NCI-H2196 treated with DMSO at 0.1 percent for 48 hours (cell line): ENCODE measurements around the gene CCNDBP1.
A peak's percentile ranks its signal among the peaks of the same experiment; 100 is the strongest.
"Not testable (repeated sequence)": the region's sequence is repeated elsewhere in the genome, so short reads cannot be mapped to it uniquely, and the experiment has no call there.

Experiments
- DNase-seq: peaks from one replicate; lab custom pipeline; 2025; ENCODE audit not compliant: unreplicated experiment; lab: John Stamatoyannopoulos, UW

CCNDBP1 gene

DNA sequence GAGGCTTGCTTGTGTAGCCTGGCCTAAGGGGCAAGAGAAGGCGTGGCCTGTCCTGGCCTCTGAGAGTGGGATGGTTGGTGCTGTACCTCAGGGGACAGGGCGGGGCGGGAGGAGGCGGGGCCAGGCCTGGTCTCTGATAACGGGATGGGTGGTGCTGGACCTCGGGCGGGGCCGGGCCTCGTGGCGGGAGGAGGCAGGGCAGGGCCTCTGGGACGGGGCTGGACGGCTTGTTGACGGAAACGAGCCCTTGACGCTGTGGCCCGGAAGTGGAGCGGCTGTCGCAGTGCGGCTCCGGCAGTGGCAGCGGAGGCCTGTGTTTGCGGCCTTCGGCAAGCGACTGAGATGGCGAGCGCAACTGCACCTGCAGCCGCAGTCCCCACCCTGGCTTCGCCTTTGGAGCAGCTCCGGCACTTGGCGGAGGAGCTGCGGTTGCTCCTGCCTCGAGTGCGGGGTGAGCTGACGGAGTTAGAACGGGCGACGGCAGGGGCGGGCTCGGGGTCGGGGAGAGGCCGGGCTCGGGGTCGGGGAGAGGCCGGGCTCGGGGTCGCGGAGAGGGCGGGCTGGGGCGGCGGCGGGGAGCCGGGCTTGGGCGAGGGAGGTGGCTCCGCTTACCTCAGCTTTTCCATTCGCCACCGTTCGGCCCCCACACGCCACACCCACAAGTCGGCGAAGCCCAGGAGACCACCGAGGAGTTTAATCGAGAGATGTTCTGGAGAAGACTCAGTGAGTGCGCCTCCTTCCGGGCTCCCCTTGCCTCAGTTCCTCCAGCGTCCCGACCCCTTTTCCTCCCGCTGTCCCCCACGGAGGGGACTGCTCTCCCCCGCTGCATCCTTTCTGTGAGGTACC, at the start of gene CCNDBP1:
Gene CCNDBP1, plus strand, starts transcription at position 247 of the 846 bp plus-strand sequence. Its CDS starts 96 bp downstream, at position 343.
- DNase-seq: peak; percentile 64

DNA sequence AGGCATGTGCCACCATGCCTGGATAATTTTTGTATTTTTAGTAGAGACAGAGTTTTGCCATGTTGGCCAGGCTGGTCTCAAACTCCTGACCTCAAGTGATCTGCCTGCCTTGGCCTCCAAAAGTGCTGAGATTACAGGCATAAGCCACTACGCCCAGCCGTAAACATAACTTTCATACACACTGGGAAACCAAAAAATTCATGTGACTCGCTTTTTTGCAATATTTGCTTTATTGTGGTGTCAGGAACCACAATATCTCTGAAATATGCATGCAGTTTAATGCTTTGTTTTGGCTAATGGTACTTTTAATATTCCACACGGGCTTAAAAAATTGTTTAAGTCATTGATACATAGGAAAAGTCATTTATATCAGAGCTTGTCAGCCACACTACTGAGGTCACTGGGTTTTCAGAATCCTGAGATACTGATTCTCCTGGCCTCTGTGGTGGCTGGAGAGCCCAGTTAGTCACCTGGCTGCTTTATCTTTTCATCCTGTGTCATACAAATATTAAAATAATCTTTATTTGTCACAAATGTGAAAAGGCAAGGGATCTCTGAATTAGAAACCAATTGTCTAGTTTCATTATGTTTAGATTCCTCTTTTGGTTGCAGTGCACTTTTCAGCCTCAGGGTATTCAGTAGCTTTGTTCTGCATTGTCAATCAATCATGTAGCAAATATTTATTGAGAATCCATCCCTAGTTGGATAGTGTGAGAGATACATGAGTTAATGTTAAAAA, 41.8 kb upstream of the CCNDBP1 start:
- no peak for DNase-seq

- DNase-seq: no peak
Observed at GRCh38 chr15:43144512-43144911, 40.7 kb upstream of the CCNDBP1 start.

GRCh38 chr15:43146184-43146583, 39.0 kb upstream of the CCNDBP1 start:
- no peak for DNase-seq

DNA sequence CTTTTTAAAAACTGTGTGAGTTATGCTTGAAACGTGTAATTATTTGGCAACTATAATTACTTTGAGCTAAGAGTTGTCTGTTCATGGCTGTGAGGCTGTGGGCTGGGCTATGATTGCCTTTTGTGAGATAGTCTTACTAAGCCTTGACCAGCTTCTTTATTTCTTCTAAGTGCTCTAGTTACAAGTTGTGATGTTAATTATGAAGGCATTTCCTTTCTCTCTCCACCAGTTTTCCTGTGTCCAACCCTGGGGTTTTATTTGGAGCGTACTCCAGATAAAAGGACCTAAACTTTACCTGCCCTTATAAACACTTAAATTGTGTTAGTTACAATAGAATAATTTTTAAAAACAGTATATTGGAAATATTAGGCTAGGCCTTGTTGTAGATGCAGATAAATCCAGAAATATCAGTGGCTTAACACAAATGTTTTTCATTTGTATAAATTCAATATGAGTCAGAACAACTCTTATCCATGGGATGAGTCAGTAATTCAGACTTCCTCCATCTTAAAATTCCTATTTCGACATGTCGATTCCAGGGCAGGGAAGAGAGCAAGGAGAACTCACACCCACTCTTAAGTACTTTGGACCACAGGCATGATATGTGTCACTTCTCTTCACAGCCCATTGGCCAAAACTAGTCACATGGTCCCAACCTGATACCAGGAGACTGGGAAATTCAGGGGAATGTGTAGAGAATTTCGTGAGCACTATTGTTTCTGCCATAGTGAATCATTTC, 34.8 kb upstream of the CCNDBP1 start:
- DNase-seq: no peak

DNA sequence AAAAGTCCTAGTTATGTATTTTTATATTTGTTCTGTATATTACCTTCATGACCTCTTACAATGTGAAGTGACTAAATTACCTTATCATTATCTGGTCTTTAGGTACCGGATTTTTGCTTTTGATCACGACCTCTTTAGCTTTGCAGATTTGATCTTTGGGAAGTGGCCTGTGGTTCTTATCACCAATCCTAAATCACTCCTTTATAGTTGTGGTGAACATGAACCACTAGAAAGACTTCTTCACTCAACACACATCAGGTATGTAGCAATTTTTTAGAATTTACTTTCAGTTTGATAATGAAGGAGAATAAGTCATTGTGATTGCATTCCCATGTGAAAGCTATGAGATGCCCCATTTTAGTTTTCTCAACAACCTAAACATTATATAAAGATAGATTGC, 33.5 kb upstream of the CCNDBP1 start:
- DNase-seq: no peak

GRCh38 chr15:43153269-43153668, 31.9 kb upstream of the CCNDBP1 start:
- DNase-seq: no peak

DNA sequence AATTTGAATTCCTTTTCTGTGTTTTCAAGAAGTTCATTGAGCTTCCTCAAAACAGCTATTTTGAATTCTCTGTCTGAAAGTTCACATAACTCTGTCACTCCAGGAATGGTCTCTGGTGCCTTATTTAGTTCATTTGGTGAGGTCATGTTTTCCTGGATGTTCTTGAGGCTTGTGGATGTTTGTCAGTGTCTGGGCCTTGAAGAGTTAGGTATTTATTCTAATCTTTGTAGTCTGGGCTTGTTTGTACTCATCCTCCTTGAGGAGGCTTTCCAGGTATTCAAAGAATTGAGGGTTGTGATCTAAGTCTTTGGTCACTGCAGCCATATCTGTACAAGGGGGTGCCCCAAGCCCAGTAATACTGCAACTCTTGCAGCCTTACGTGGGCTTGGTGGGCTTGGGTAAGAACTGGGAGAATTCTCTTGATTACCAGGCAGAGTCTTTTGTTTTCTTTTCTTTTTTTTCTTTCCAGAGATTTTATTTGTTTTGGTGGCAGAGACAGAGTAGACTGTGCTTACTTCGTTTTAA, 19.3 kb upstream of the CCNDBP1 start:
- DNase-seq: no peak

DNA sequence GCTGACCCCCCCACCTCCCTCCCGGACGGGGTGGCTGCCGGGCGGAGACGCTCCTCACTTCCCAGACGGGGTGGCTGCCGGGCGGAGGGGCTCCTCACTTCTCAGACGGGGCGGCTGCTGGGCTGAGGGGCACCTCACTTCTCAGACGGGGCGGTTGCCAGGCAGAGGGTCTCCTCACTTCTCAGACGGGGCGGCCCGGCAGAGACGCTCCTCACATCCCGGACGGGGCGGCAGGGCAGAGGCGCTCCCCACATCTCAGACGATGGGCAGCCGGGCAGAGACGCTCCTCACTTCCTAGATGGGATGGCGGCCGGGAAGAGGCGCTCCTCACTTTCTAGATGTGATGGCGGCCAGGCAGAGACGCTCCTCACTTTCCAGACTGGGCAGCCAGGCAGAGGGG, 17.9 kb upstream of the CCNDBP1 start:
- DNase-seq: not testable (repeated sequence)

DNA sequence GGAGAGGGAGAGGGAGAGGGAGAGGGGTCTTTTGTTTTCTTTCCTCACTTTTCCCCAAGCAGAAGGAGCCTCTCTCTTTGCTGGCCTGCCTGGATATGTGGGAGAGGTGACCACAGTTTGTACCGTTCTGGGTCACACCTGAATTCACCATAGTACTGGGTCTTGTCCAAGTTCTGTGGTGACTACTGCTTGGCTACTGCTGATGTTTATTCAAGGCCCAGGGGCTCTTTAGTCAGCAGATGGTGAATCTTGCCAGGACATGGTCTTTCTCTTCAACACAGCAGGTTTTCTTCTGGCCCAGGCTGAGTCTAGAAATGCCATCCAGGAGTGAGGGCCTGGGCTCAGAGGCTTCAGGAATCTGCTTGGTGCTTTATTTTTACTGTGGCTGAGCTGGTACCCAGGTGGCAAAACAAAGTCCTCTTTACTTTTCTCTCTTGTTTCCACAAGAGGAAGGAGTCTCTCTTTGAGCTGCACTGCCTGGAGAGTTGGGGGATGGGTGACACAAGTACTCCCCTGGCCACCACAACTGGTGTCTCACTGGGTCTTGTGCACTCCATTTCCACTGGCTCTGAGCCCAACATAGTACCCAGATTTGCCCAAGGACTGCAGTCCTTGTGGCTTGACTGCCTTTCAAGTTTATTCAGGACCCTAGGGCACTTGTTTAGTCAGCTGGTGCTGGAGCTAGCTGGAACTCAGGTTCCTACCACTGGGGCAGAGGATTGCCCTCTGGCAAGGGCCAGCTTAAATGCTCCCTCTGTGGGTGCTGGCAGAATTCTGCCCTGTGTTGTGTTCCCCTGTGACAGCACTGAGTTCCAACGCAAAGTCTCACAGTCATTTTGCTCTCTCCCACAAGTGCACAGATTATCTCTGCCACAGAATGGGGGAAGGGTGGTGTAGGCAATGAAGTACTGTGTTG, 16.8 kb upstream of the CCNDBP1 start:
- DNase-seq: peak; percentile 55

GRCh38 chr15:43169888-43170287, 15.3 kb upstream of the CCNDBP1 start:
- DNase-seq: no peak

- not testable (repeated sequence) for DNase-seq
Observed at GRCh38 chr15:43175656-43176309, 9.4 kb upstream of the CCNDBP1 start.

- not testable (repeated sequence) for DNase-seq
Observed at GRCh38 chr15:43177147-43177546, 8.1 kb upstream of the CCNDBP1 start.

GRCh38 chr15:43183270-43183669, 1.9 kb upstream of the CCNDBP1 start:
- DNase-seq: no peak

GRCh38 chr15:43184407-43185124, 637 bp upstream of the CCNDBP1 start:
- DNase-seq: no peak

- no peak for DNase-seq
Observed at GRCh38 chr15:43186003-43186353, 775 bp downstream of the CCNDBP1 start.

DNA sequence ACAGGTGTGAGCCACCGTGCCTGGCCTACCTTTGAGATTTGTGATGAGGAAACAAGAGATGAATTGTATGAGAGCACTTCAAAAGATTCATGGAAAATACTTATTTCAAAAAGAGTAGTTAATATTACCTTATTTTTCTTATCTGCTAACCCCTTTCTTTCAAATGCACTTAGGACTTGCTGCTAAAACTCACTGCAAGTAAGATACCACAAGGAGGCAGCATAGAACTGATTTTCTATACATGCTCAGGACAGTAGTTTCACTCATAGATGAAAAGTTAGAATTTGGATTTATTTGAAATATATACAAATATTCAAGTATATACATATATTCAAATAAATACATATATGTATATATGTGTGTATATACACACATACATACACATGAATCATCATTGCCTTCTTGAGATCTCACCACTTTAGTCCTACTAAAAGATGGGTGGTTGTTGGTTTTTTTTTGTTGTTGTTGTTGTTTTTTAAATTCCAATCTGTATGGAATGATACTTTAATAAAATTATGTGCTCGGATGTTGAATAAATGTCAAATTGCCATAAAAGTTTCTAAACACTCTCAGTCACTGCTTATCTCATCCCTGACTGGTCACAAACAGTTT, 2.4 kb downstream of the CCNDBP1 start:
- DNase-seq: no peak

- DNase-seq: no peak
Observed at GRCh38 chr15:43189296-43189695, 4.1 kb downstream of the CCNDBP1 start.

DNA sequence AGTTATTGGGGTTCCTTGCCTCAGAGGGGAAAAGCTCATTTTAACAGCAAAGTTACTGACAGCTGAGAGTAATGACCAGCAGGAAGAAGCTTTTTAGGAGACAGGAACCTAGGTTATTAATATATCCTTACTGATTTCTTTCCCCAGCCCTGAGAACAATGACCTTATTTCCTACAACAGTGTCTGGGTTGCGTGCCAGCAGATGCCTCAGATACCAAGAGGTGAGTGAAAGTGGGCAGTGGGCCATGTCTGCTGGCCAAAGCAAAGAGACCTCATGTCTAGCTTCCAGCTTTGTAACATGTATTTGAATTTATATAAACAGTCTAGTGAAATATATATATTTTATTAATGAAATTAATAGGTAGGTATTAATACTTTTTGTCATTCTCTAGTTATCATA, 5.0 kb downstream of the CCNDBP1 start:
- DNase-seq: no peak
